Ishikawa (cell line): ENCODE results near the gene ALPI.

Experiments used
- EP300 ChIP-seq: IDR thresholded peaks from 2 replicates; pipeline ENCODE4 v1.6.1; 2012; ENCODE audit warnings: borderline replicate concordance
- RAD21 ChIP-seq: IDR thresholded peaks from 2 replicates; pipeline ENCODE4 v1.6.1; 2012; ENCODE audit warnings: low read depth
- TCF12 ChIP-seq: IDR thresholded peaks from 2 replicates; pipeline ENCODE4 v1.6.1; 2012; ENCODE audit warnings: low read depth
- YY1 ChIP-seq: IDR thresholded peaks from 2 replicates; pipeline ENCODE4 v1.6.1; 2012; ENCODE audit warnings: low read depth

GRCh38 chr2:232488721-232489300, 32.9 kb downstream of the ALPI start:
- TF ChIP-seq YY1 (no peak), EP300 (no peak), RAD21 (no peak), TCF12 (no peak)
